T-helper 17 cell (primary cell): ENCODE data around the gene GPR37. TPM values are rescaled to one million over a fixed set of nuclear protein-coding genes. Genes with fewer than 3 reads are reported as not detected.

Experiments
- ATAC-seq: fragments of 150-1000 bp; cut with Tn5 transposase; 2 replicates; pipeline ENCODE4 v1.10.0; 2021; ENCODE audit warnings: mild to moderate bottlenecking, moderate library complexity
- DNase-seq, 3 donors: peaks; one replicate each; pipeline versions ENCODE4 v3.0.0 to v3.0.0-alpha.2; 2020 to 2021
- H3K9me3 ChIP-seq: one replicate; pipeline ENCODE4 v1.7.0; 2013; ENCODE audit warnings: low read length, mild to moderate bottlenecking; ENCODE audit not compliant: control insufficient read depth, poor library complexity, severe bottlenecking
- H3K27ac Mint-ChIP-seq: one replicate; pipeline ENCODE4 v1.8.0; 2022; ENCODE audit warnings: mild to moderate bottlenecking, moderate library complexity, mixed read lengths
- H3K27me3 Mint-ChIP-seq: one replicate; pipeline ENCODE4 v1.8.0; 2022; ENCODE audit warnings: mixed read lengths
- H3K36me3 Mint-ChIP-seq: one replicate; pipeline ENCODE4 v1.8.0; 2022; ENCODE audit warnings: low read depth, mixed read lengths
- H3K4me1 Mint-ChIP-seq: one replicate; pipeline ENCODE4 v1.8.0; 2022; ENCODE audit warnings: mild to moderate bottlenecking, mixed read lengths
- H3K4me3 Mint-ChIP-seq: one replicate; pipeline ENCODE4 v1.8.0; 2022; ENCODE audit warnings: mild to moderate bottlenecking, moderate library complexity, mixed read lengths
- total RNA-seq, 4 donors: library from RNA in 2 of 4; stranded (reverse) in 2 of 4; gene quantifications; one replicate each; pipeline ENCODE4 v1.2.3 and lab custom pipeline; 2022 to 2026

GPR37 gene
- total RNA-seq (not detected), total RNA-seq (lab: John Stamatoyannopoulos, UW) (0 to 0.23 reads per million in 2 donors)

DNA sequence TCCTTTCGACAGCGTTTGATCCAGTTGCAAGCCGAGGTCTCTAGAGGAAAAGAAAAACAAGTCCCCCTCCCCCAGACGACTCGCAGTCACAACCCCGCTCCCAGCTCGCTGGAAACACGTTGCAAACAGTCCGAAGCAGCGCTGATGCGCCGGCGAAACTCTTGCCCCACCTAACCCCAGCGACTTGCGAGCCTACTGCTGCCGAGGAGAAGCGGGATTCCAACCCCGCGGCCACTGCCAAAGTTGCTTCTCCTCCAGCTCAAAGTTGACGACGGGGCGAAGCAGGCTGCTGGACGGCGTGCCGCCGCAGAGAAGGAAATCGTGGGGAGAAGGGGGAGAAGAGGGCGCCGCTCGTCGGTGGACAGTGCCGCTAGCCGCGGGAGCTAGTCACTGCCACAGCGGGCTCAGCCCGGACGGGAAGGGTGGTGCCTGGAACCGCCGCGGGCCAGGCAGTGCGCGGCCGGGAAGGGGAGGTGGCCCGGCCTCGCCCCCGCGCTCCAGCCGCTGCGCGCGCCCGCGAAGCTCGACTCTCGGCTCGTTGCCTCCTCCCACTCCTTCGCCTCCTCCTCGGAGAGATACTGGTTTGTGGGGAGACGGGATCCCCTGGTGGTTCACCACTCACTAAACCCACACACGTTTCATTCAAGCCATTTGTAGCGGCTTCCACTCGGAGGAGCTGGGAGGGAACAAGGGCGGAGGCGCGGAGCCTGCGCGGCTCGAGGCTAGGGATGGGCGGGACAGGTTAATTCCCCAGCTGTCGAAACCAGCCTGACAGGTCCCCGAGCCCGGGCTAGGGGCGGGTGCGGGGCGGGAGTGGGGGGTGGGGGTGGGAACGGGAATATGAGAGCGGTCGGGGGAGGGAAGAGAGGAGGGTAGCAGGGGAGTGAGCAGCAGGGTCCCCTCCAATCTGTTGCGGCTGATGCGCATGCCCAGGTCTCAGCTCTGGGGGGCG, at the start of gene GPR37:
Gene GPR37, minus strand, starts transcription at position 392 of the 952 bp plus-strand sequence. CDS start 816 bp downstream, outside the sequence.
- H3K27me3 Mint-ChIP-seq: peaks cover 51% of the 10 kb centered on the region
- H3K36me3 Mint-ChIP-seq: peaks cover 4% of the 10 kb centered on the region
- peak; percentile 51 for ATAC-seq
- peaks cover 16% of the 10 kb centered on the region for H3K4me1 Mint-ChIP-seq
- no peaks in the 10 kb centered on the region for H3K9me3 ChIP-seq
- DNase-seq: no peak
- no peak within 1 kb of the TSS for H3K27ac Mint-ChIP-seq
- H3K4me3 Mint-ChIP-seq: peak within 1 kb of the TSS; percentile 89

GRCh38 chr7:124813994-124814798, 48.6 kb upstream of the GPR37 start:
- Mint-ChIP-seq H3K27me3 (peaks cover 17% of the 10 kb centered on the region), H3K4me1 (no peaks in the 10 kb centered on the region), H3K27ac (no peak overlapping the region), H3K36me3 (no peaks in the 10 kb centered on the region), H3K4me3 (no peak overlapping the region)
- DNase-seq (no peak), ATAC-seq (no peak)
- no peaks in the 10 kb centered on the region for H3K9me3 ChIP-seq

DNA sequence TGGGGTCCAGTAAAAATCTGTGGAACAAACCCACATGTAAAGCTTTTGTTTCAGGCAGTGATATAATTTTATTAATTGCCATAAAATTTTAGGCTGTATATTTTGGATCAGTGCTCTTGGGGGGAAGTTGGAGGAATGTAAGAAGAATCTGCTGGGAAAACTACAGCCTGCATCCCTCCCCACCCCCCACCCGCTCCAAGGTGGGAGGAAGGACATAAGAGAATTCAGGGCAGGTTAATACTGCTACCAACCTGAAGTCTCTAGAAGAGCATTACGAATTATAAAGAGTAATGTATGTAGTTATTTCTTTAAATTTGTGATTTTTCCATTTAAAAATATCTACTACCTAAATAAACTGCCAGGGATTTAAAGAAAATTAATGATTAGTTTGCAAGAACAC, 47.2 kb upstream of the GPR37 start:
- H3K9me3 ChIP-seq: no peaks in the 10 kb centered on the region
- H3K27ac Mint-ChIP-seq: no peak overlapping the region
- H3K36me3 Mint-ChIP-seq: no peaks in the 10 kb centered on the region
- H3K4me1 Mint-ChIP-seq: no peaks in the 10 kb centered on the region
- H3K4me3 Mint-ChIP-seq: no peak overlapping the region
- ATAC-seq (no peak), DNase-seq (no peak)
- H3K27me3 Mint-ChIP-seq: peaks cover 21% of the 10 kb centered on the region

DNA sequence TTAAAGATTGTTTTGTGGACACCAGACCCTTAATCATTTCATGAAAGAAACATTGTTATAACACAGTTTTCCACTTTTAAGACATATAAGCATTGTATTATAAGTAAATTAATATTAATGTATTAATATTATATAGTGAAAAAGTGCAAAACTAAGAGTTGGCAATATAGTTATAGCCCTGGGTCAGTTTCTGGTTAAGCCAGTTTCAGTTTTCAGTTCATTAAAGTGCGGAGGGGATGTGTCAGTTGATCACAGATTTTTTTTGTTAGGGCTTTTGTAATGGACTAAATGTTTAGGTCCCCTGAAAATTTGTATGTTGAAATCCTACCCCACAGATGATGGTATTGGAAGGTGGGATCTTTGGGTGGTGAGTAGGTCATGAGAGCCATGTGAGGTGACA, 45.7 kb upstream of the GPR37 start:
- no peak overlapping the region for H3K27ac Mint-ChIP-seq
- H3K4me3 Mint-ChIP-seq: no peak overlapping the region
- peaks cover 21% of the 10 kb centered on the region for H3K27me3 Mint-ChIP-seq
- no peaks in the 10 kb centered on the region for H3K9me3 ChIP-seq
- no peak for ATAC-seq
- no peaks in the 10 kb centered on the region for H3K4me1 Mint-ChIP-seq
- no peaks in the 10 kb centered on the region for H3K36me3 Mint-ChIP-seq
- DNase-seq: no peak

DNA sequence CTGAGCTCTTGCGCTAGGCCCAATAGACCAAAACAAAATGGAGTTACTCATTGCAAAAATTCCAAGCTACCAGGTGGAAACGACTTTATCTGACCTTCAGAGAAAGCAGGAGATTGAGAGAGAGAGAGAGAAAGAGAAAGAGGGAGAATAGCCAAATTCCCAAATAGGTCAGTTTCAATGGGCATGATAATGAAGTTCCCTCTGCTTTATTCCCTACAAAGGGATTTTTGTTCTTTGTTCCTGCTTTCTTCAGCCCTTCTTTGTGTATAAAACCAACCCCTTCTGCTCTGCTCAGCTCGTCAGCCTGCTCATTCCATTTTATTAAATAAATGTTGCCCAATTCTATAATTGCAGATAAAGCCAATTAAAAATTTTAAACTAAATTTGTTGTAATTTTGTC, 45.0 kb upstream of the GPR37 start:
- Mint-ChIP-seq H3K4me1 (no peaks in the 10 kb centered on the region), H3K27ac (no peak overlapping the region), H3K36me3 (no peaks in the 10 kb centered on the region), H3K4me3 (no peak overlapping the region), H3K27me3 (peaks cover 21% of the 10 kb centered on the region)
- DNase-seq: no peak
- no peak for ATAC-seq
- H3K9me3 ChIP-seq: no peaks in the 10 kb centered on the region

GRCh38 chr7:124808206-124808605, 42.6 kb upstream of the GPR37 start:
- Mint-ChIP-seq H3K27ac (no peak overlapping the region), H3K27me3 (peaks cover 18% of the 10 kb centered on the region), H3K4me1 (no peaks in the 10 kb centered on the region), H3K36me3 (no peaks in the 10 kb centered on the region), H3K4me3 (no peak overlapping the region)
- DNase-seq (no peak), ATAC-seq (no peak)
- no peaks in the 10 kb centered on the region for H3K9me3 ChIP-seq

- Mint-ChIP-seq H3K27ac (no peak overlapping the region), H3K4me1 (no peaks in the 10 kb centered on the region), H3K27me3 (peaks cover 26% of the 10 kb centered on the region), H3K4me3 (no peak overlapping the region), H3K36me3 (no peaks in the 10 kb centered on the region)
- DNase-seq (no peak), ATAC-seq (no peak)
- H3K9me3 ChIP-seq: no peaks in the 10 kb centered on the region
Measured at GRCh38 chr7:124801330-124801895, 35.8 kb upstream of the GPR37 start.

GRCh38 chr7:124800386-124800785, 34.8 kb upstream of the GPR37 start:
- Mint-ChIP-seq H3K27me3 (peaks cover 26% of the 10 kb centered on the region), H3K4me3 (no peak overlapping the region)
- no peak for ATAC-seq

GRCh38 chr7:124799448-124799847, 33.9 kb upstream of the GPR37 start:
- H3K4me3 Mint-ChIP-seq: no peak overlapping the region
- no peaks in the 10 kb centered on the region for H3K36me3 Mint-ChIP-seq
- no peaks in the 10 kb centered on the region for H3K4me1 Mint-ChIP-seq
- ATAC-seq (no peak), DNase-seq (no peak)
- H3K9me3 ChIP-seq: no peaks in the 10 kb centered on the region
- H3K27ac Mint-ChIP-seq: no peak overlapping the region
- H3K27me3 Mint-ChIP-seq: peaks cover 22% of the 10 kb centered on the region

More at GRCh38 chr7:124800386-124800785, 34.8 kb upstream of the GPR37 start:
- H3K9me3 ChIP-seq: no peaks in the 10 kb centered on the region
- DNase-seq: no peak
- H3K4me1 Mint-ChIP-seq: no peaks in the 10 kb centered on the region
- H3K36me3 Mint-ChIP-seq: no peaks in the 10 kb centered on the region
- no peak overlapping the region for H3K27ac Mint-ChIP-seq

- H3K36me3 Mint-ChIP-seq: no peaks in the 10 kb centered on the region
- no peak for ATAC-seq
- no peaks in the 10 kb centered on the region for H3K9me3 ChIP-seq
- H3K27me3 Mint-ChIP-seq: peaks cover 32% of the 10 kb centered on the region
- H3K4me1 Mint-ChIP-seq: no peaks in the 10 kb centered on the region
- no peak overlapping the region for H3K4me3 Mint-ChIP-seq
- no peak for DNase-seq
- H3K27ac Mint-ChIP-seq: no peak overlapping the region
Measured at GRCh38 chr7:124796771-124797170, 31.2 kb upstream of the GPR37 start.

DNA sequence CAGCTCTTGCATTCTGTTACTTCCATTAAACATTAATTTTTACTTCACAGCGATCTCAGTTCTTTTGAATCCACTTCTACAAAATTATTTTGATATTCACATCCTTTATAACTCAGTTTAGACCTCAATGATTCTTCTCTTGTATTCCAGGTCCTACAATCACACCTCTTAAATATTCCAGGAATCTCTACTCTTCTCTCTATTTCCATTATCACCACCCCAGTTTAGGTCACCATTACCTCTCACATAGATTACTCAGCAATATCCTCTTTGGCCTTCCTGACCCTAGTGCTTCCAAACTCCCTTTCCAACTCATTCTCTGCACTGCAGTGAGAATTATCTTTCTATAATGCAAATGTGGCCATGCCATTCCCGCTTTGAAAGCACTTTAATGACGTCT, 27.1 kb upstream of the GPR37 start:
- ATAC-seq: no peak
- DNase-seq: no peak
- Mint-ChIP-seq H3K4me1 (peaks cover 4% of the 10 kb centered on the region), H3K27ac (no peak overlapping the region), H3K27me3 (peaks cover 45% of the 10 kb centered on the region), H3K36me3 (no peaks in the 10 kb centered on the region), H3K4me3 (no peak overlapping the region)
- no peaks in the 10 kb centered on the region for H3K9me3 ChIP-seq

DNA sequence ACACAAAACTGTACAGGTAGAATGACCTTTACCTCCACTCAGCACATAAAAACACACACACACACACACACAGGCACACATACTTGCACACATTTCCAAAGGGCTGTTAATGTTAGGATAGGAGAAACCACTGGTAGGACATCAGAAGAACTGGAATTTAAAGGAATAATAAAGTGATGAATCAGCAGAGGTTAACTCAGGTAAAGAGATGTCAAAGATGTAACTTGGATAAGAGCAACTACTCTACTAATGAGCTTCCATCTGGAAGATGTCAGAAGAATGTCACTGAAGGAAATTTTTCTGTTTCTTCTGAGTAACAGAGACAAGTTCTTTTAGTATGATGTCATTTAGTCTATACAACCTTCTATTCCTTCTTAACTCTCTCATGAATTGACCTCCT, 26.4 kb upstream of the GPR37 start:
- Mint-ChIP-seq H3K27me3 (peaks cover 51% of the 10 kb centered on the region), H3K4me1 (peaks cover 4% of the 10 kb centered on the region), H3K27ac (no peak overlapping the region), H3K4me3 (no peak overlapping the region), H3K36me3 (peaks cover 2% of the 10 kb centered on the region)
- DNase-seq: no peak
- no peaks in the 10 kb centered on the region for H3K9me3 ChIP-seq
- ATAC-seq: no peak

- Mint-ChIP-seq H3K4me1 (peaks cover 4% of the 10 kb centered on the region), H3K36me3 (peaks cover 2% of the 10 kb centered on the region), H3K27me3 (peaks cover 53% of the 10 kb centered on the region), H3K27ac (no peak overlapping the region), H3K4me3 (no peak overlapping the region)
- H3K9me3 ChIP-seq: no peaks in the 10 kb centered on the region
- DNase-seq (no peak), ATAC-seq (no peak)
Measured at GRCh38 chr7:124791426-124791825, 25.8 kb upstream of the GPR37 start.
